HFFc6 (cell line): ENCODE data around the gene SLIT3. TPM values are rescaled to one million over a fixed set of nuclear protein-coding genes. Genes with fewer than 3 reads are reported as not detected.

ENCODE experiments used
- DNase-seq: peaks from one replicate; pipeline ENCODE4 v3.0.0-alpha.2; 2018
- H3K27ac Mint-ChIP-seq: 2 replicates; pipeline ENCODE4 v1.8.0; 2020; ENCODE audit warnings: mild to moderate bottlenecking, mixed read lengths
- H3K27me3 Mint-ChIP-seq: 2 replicates; pipeline ENCODE4 v1.8.0; 2021; ENCODE audit warnings: mild to moderate bottlenecking, moderate library complexity, mixed read lengths; ENCODE audit not compliant: insufficient read depth
- H3K36me3 Mint-ChIP-seq: 2 replicates; pipeline ENCODE4 v1.8.0; 2021; ENCODE audit warnings: low read depth, mixed read lengths
- H3K4me1 Mint-ChIP-seq: 2 replicates; pipeline ENCODE4 v1.8.0; 2020; ENCODE audit warnings: low read depth, mixed read lengths
- H3K4me3 Mint-ChIP-seq: 2 replicates; pipeline ENCODE4 v1.8.0; 2020; ENCODE audit warnings: mild to moderate bottlenecking, moderate library complexity, mixed read lengths
- H3K9me3 Mint-ChIP-seq: 2 replicates; pipeline ENCODE4 v1.8.0; 2020; ENCODE audit warnings: mild to moderate bottlenecking, mixed read lengths
- total RNA-seq, 6 experiments: library from RNA; stranded (reverse); fragmentation: NEBNext Ultra II Directional; extraction: Animal tissue kit (Norgen Biotek cat#: 25700); gene quantifications; 2 replicates in 1 of 6; 3 replicates in 5 of 6; pipeline ENCODE4 v1.2.3, GENCODE V29; 2021
- TF ChIP-seq, protein P1 (sequence below): fragments of 200-600 bp; sonication (generic); IDR thresholded peaks from 2 replicates; pipeline ENCODE4 v1.5.0; 2021; ENCODE audit warnings: antibody characterized with exemption, mild to moderate bottlenecking

SLIT3 gene
- total RNA-seq, 6 experiments from 2014 or later: 4.2 to 8.3 (median 7.1) TPM

DNA sequence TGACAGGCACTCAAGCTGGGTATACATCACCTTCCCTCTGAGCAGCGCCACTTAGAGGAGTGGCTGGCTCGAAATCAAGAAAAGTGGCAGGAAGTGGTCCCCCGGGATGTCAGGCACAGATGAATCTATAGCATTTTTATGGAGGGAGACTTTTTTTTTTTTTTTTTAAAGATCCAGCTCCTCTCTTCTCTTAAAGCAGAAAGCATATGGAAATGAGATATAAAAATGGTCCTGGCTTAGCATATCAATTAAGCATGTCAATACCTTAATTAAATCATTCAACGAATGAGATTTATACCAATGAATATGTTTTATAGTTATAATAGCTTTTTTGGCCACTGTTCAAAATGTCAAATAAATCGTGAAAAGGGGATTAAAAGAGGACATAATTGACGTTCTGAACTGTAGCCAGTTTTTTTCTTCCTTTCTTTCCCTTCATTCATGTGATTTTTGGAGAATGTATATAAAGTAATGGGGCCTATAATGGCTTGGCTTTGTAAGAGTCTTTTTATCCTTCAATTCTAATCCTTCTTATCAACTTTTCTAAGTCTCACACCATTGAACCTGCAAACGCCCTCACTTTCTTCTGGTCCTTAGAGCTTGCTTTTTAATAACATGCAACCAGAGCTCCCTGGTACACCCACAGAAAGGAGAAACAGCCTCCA is 402.6 kb downstream of the SLIT3 start:
- H3K4me3 Mint-ChIP-seq: no peak overlapping the region
- H3K4me1 Mint-ChIP-seq: no peaks in the 10 kb centered on the region
- H3K9me3 Mint-ChIP-seq: no peaks in the 10 kb centered on the region
- DNase-seq: no peak
- H3K27ac Mint-ChIP-seq: no peak overlapping the region
- TF ChIP-seq, protein P1, sequence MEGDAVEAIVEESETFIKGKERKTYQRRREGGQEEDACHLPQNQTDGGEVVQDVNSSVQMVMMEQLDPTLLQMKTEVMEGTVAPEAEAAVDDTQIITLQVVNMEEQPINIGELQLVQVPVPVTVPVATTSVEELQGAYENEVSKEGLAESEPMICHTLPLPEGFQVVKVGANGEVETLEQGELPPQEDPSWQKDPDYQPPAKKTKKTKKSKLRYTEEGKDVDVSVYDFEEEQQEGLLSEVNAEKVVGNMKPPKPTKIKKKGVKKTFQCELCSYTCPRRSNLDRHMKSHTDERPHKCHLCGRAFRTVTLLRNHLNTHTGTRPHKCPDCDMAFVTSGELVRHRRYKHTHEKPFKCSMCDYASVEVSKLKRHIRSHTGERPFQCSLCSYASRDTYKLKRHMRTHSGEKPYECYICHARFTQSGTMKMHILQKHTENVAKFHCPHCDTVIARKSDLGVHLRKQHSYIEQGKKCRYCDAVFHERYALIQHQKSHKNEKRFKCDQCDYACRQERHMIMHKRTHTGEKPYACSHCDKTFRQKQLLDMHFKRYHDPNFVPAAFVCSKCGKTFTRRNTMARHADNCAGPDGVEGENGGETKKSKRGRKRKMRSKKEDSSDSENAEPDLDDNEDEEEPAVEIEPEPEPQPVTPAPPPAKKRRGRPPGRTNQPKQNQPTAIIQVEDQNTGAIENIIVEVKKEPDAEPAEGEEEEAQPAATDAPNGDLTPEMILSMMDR: no peak
- peaks cover 5% of the 10 kb centered on the region for H3K27me3 Mint-ChIP-seq
- H3K36me3 Mint-ChIP-seq: no peaks in the 10 kb centered on the region

DNA sequence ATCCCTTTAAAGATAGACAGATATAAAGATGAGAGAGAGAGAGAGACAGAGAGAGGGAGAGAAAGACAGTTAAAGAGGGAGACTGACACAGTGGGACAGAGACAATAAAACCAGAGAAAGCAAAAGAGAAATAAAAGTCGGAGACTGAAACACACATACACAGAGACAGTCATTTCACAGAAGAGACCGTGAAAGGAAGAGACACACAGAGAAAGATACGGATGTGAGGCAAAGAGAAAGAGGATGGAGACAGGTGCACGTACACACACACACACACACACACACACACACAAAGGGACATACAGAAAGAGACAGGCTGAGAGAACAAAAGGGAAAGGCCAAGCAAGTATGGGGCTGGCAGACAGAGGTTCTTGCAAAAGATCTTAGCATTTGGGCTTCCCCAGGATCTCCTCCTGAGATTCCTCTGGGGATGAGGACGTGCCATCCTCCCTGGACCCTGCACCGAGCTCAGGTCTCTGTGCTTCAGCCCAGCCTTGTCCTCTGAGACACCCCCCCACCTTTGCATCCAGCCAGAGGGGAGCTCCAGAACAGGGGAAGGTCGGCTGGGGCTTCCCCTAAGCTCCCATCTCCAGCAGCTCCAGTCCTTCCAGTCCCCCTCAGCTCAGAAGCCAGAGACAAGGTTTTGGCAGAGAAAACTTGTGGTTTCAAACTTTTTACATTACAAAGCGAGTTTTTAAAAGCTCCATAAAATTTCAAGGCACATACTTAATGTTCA is 403.4 kb downstream of the SLIT3 start:
- DNase-seq: no peak
- TF ChIP-seq, protein P1: no peak
- H3K4me3 Mint-ChIP-seq: no peak overlapping the region
- H3K27ac Mint-ChIP-seq: no peak overlapping the region
- no peaks in the 10 kb centered on the region for H3K9me3 Mint-ChIP-seq
- H3K36me3 Mint-ChIP-seq: no peaks in the 10 kb centered on the region
- H3K4me1 Mint-ChIP-seq: no peaks in the 10 kb centered on the region
- peaks cover 5% of the 10 kb centered on the region for H3K27me3 Mint-ChIP-seq

DNA sequence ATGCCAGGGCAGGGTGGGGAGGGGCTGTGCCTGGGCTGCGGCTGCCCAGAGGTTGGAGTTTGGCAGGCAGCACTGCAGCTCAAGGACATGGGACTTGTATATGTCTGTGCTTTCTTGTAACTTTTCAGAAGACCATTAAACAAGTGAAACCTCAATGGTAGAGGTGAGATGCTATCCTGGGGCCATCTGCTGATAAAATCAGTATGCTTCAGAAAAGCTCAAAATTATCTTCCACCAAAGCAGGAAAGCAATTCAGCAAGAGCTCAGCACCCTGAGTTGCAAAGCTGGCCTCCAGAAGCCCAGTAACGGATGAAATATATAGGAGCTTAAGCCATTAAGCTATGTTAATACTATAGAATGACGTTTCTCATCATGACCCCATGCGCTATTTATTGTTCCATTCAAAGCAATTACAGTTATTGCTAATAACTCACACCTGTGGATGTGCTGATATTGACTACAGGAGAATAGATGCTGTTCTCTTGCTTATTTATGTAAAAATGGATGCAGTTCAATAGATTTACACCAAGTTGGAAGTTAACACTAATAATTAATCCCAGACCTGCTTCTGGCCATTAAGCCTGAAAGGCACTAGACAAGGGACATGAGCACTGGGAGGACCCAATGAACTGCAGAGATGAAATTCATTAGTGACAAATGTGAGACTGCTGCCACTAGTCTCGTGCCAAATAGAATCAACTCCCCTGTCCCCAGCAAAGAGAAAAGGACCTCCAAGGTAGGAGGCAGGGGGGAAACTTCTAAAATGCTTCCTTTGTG is 405.5 kb downstream of the SLIT3 start:
- peaks cover 12% of the 10 kb centered on the region for H3K27me3 Mint-ChIP-seq
- H3K27ac Mint-ChIP-seq: no peak overlapping the region
- H3K4me1 Mint-ChIP-seq: no peaks in the 10 kb centered on the region
- no peaks in the 10 kb centered on the region for H3K36me3 Mint-ChIP-seq
- DNase-seq: no peak
- no peaks in the 10 kb centered on the region for H3K9me3 Mint-ChIP-seq
- H3K4me3 Mint-ChIP-seq: no peak overlapping the region
- TF ChIP-seq, protein P1: no peak

DNA sequence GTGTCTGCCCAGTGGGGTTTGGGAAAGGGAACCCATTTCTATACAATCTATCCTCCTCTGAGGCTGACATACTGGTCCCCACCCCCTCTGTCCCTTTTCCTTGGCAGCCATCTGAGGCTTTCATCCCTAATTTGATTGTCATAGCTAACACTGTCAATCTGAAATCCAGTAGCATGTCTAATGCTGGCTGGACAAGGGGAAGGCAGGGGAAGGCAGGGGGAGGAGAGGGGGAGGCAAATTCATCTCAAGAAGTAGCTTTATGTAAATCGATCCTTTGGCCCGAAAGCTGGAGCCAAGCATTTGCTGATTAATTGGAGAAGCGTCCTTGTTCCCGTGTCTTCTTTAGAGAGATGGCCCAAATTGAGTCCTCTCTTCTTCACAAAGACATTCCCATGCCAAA is 407.7 kb downstream of the SLIT3 start:
- no peaks in the 10 kb centered on the region for H3K4me1 Mint-ChIP-seq
- TF ChIP-seq, protein P1: no peak

DNA sequence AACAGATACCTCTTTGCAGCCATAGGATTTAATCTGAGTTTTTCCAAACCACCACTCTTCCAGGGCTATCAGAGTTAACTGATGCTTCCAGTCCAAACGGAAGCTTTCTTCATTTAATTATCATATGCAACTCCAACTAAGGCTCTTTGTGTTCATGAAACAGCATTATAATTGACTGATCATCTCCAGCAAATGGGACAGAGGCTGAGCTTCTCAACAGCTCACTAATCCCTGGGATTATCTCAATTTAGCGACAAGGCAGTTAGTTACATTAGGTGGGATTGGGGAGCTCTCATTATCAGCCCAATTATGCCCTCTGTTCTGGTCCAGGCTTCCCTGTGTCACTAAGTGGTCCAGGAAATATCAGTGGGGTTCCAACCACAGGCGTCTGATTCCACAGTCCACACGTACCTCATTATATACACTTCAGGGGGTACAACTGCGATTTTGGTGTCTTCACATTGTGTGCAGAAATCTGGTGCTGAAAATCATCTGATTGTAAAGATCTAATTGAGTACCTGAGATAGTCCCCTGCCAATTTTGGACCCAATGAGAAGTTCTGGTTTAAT is 408.2 kb downstream of the SLIT3 start:
- Mint-ChIP-seq H3K9me3 (no peaks in the 10 kb centered on the region), H3K36me3 (no peaks in the 10 kb centered on the region), H3K27ac (no peak overlapping the region), H3K4me3 (no peak overlapping the region), H3K27me3 (peaks cover 13% of the 10 kb centered on the region), H3K4me1 (no peaks in the 10 kb centered on the region)
- TF ChIP-seq, protein P1: no peak
- no peak for DNase-seq

More for the DNA sequence above, 407.7 kb downstream of the SLIT3 start:
- H3K27ac Mint-ChIP-seq: no peak overlapping the region
- H3K27me3 Mint-ChIP-seq: peaks cover 12% of the 10 kb centered on the region
- no peaks in the 10 kb centered on the region for H3K36me3 Mint-ChIP-seq
- no peak for DNase-seq
- no peak overlapping the region for H3K4me3 Mint-ChIP-seq
- no peaks in the 10 kb centered on the region for H3K9me3 Mint-ChIP-seq
